22Rv1 (cell line): ENCODE data around the gene SYMPK.

Source experiments
- H3K27ac ChIP-seq: fragments of 450-650 bp; 2 replicates; pipeline ENCODE4 v1.5.1; 2017
- CTCF ChIP-seq: fragments of 450-650 bp; IDR thresholded peaks from 2 replicates; pipeline ENCODE4 v1.5.1; 2017; ENCODE audit warnings: mild to moderate bottlenecking
- ZFX ChIP-seq: fragments of 450-650 bp; IDR thresholded peaks from 2 replicates; pipeline ENCODE4 v1.6.1; 2017; ENCODE audit warnings: antibody characterized with exemption, borderline replicate concordance

The SYMPK gene

GRCh38 chr19:45847663-45848062 lies 15.3 kb downstream of the SYMPK start:
- no peak overlapping the region for H3K27ac ChIP-seq
- TF ChIP-seq CTCF: no peak
- TF ChIP-seq ZFX: no peak

DNA sequence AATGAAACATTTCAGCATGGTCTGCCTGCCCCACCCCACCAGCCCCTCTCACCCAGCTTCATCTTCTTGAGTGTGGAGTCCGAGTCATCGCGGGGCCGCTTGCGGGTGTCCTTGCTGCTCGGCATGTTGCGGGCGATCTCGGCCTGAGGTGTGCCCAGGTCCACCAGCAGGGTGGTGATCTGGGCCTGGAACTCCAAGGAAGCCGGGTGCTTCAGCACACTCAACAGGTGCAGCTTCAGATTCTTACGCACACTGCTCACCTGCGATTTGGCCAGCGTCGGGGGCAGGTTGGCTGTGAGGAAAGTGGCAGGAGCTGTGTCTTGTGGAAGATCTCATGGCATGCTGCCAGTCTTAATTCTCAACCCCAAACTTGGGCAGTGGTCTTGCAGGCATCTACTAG lies 20.7 kb downstream of the SYMPK start:
- H3K27ac ChIP-seq: no peak overlapping the region
- no peak for TF ChIP-seq CTCF
- TF ChIP-seq ZFX: no peak

DNA sequence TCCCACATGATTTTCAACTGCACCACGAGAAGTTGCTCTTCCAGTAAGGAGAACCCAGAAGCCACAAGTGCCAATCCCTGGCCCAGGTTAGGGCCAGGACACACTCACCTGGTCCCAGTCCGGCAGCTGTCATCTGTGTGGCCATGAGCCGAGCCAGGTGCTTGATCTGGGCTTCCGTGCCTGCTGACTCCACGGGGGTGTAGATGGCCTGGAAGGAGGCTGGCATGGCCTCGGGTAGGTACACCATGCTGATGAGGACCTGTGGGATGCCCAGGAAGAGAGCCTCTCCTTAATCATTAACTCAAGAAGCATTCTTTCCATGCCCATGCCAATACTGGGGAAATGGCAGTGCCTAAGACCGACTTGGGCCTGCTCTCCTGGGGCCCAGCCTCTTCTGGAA lies 28.0 kb downstream of the SYMPK start:
- TF ChIP-seq CTCF (no peak), ZFX (no peak)
- no peak overlapping the region for H3K27ac ChIP-seq

DNA sequence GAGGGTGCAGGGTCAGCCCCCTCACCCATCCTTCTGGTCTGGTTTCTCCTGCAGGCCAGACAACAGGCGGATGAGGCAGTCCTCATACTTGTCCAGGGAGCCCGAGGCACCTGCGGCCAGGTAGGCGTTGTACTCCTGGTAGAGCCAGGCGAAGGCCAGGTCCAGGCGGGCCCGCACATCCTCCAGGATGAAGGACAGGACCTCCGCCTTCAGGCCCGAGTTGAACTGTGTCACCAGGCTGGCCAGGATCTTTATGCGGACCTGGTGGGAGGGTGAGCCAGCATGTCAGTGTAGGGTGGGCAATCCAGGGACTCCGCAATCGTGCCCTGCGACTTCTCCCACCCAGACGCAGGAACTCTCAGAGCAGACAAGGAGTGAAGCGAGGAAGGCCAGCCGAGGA lies 34.0 kb downstream of the SYMPK start:
- TF ChIP-seq CTCF (no peak), ZFX (no peak)
- no peak overlapping the region for H3K27ac ChIP-seq

DNA sequence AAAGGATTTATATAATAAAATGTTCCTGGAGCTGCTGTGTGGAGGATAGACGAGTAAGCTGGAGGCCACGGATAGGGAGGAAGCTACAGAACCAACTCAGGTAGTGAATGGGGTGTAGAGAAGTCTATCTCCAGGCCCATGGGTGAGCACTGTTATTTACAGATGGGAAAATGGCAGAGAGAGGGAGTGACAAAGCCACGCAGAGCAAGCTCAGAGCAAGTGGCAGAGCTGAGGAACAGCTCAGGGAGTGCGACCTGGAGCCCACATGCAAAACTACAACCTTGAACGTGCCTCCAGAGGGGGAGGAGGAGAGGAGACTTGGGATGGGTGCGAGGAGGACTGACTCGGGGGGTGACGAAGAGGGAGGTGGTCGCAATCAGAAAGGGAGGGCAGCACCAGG lies 34.4 kb downstream of the SYMPK start:
- no peak for TF ChIP-seq CTCF
- no peak for TF ChIP-seq ZFX
- no peak overlapping the region for H3K27ac ChIP-seq

DNA sequence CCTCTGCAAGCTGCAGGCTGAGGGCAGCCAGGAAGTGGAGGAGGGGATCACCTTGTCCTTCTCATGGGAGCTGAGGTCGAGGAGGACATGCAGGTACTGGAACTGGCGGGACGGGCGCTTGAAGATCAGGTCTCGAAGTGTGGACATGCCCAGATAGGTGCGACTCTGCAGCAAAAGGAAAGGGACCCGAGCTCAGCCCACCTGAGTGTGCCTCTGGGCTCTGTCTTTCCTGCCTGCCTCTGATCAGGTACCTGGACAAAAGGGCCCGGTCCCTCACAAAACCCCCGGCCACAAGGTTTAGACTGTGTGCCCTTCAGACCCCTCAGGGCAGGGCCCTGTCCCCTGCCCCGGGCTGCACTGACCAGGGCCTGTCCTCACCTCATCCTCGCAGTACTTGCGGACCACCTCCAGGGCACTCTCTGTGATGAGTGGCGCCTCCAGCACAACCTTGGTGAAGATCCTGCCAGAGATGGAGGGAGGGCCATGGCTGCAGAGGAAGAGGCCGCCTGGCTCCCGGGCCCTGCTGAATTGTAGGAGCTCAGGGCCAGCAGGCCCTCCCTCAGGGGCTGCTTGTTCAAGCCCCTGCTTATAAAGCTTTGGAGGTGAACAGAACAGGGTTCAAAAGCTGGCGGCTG lies 35.4 kb downstream of the SYMPK start:
- no peak for TF ChIP-seq ZFX
- H3K27ac ChIP-seq: no peak overlapping the region

DNA sequence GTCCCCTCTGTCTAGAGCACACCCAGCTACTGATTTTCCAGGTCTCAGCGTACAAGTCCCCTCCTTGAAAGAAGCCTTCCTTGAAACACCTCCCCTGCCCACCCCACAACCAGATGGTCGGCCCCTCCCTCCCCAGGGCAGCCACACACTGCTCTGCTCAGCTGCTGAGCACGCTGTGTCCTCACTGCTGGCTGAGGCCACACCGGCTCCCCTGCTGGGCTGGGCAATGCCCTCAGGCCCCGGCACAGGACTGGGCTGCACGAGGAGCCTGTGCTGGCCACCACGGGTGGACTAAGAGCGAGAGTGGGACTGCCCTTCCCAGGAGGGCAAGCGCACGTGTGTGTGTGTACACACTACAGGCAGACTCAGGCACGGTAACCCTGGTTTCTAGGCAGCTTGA lies 36.0 kb downstream of the SYMPK start:
- TF ChIP-seq CTCF: no peak
- TF ChIP-seq ZFX: no peak

More for the DNA sequence above, 36.0 kb downstream of the SYMPK start:
- H3K27ac ChIP-seq: no peak overlapping the region
